Activated CD4-positive, alpha-beta T cell treated with anti-CD3 and anti-CD28 coated beads for 36 hours (primary cell): ENCODE measurements around the gene STMN1. TPM values are rescaled to one million over a fixed set of nuclear protein-coding genes. Genes with fewer than 3 reads are reported as not detected.

Source experiments
- ATAC-seq: fragments of 200-7000 bp; cut with Tn5 transposase; one replicate; pipeline ENCODE4 v1.10.0; 2021; ENCODE audit warnings: mild to moderate bottlenecking, moderate library complexity
- CTCF ChIA-PET: fragments of 350-600 bp; sonication (Branson Sonifier 250); formaldehyde crosslinking; loops from one replicate; lab custom pipeline; 2021; ENCODE audit warnings: antibody characterized with exemption; lab: Charles Lee
- POLR2A ChIA-PET: fragments of 350-600 bp; sonication (Branson Sonifier 250); formaldehyde crosslinking; loops from one replicate; lab custom pipeline; 2021; ENCODE audit warnings: antibody characterized with exemption, inconsistent platforms; lab: Charles Lee
- DNase-seq: peaks from one replicate; pipeline ENCODE4 v3.0.0-alpha.2; 2020
- H3K27ac Mint-ChIP-seq: one replicate; pipeline ENCODE4 v1.8.0; 2021; ENCODE audit warnings: mixed read lengths
- H3K27me3 Mint-ChIP-seq: one replicate; pipeline ENCODE4 v1.8.0; 2021; ENCODE audit warnings: mixed read lengths
- H3K36me3 Mint-ChIP-seq: one replicate; pipeline ENCODE4 v1.8.0; 2021; ENCODE audit warnings: low read depth, mixed read lengths
- H3K4me1 Mint-ChIP-seq: one replicate; pipeline ENCODE4 v1.8.0; 2021; ENCODE audit warnings: mixed read lengths
- H3K4me3 Mint-ChIP-seq: one replicate; pipeline ENCODE4 v1.8.0; 2021; ENCODE audit warnings: mild to moderate bottlenecking, moderate library complexity, mixed read lengths
- H3K9me3 Mint-ChIP-seq: one replicate; pipeline ENCODE4 v1.8.0; 2021; ENCODE audit warnings: low read depth, mixed read lengths
- intact Hi-C, 2 experiments: fragments of 100-400 bp; cut with DNase I in 1 of 2; cut with micrococcal nuclease in 1 of 2; formaldehyde crosslinking; loops; one replicate each; pipeline versions ENCODE4 v1.14.2 to v1.15.1; 2022 to 2024; cut with DNase I, micrococcal nuclease
- total RNA-seq, 2 experiments: library from RNA; stranded (reverse); gene quantifications; one replicate each; pipeline ENCODE4 v1.2.3, GENCODE V29; 2021

Gene STMN1
- total RNA-seq, 2 experiments from 2014 or later: 557 to 771 TPM

- intact Hi-C loops: loop anchor here (1.0 to 5.0 kb wide), 6 partner anchors 17 to 1159 kb away; partner anchors contain the start of genes CLIC4 (in 1 of the 2), MACO1 (in 1 of the 2), PAFAH2 (in 1 of the 2) and UBXN11 (in 1 of the 2)
These were observed 553 bp upstream of the STMN1 start for GRCh38 chr1:25906644-25907300.

GRCh38 chr1:25904943-25905679, 1.1 kb downstream of the STMN1 start:
- H3K4me1 Mint-ChIP-seq: peaks cover 25% of the 10 kb centered on the region
- ChIA-PET POLR2A (interaction anchor here (0.6 to 1.3 kb wide), 8 partner anchors 8 to 99 kb away, joined by 3 to 6 read pairs (median 4); partner anchors contain the start of gene PAFAH2), CTCF (interaction anchor here (1.2 to 15.6 kb wide), 4 partner anchors 10 to 93 kb away, joined by 5 to 257 read pairs (median 30); partner anchors contain the start of gene PAFAH2)
- no peaks in the 10 kb centered on the region for H3K9me3 Mint-ChIP-seq
- peak; percentile 79 for ATAC-seq
- peak overlapping the region; percentile 84 for H3K4me3 Mint-ChIP-seq
- peaks cover 43% of the 10 kb centered on the region for H3K36me3 Mint-ChIP-seq
- peak; percentile 98 for DNase-seq
- intact Hi-C loops: loop anchor here (1.0 to 5.0 kb wide), 11 partner anchors 10 to 1158 kb away; partner anchors contain the start of genes AUNIP (in 1 of the 2), CEP85 (in 1 of the 2), CLIC4 (in 1 of the 2) and PAFAH2 (in 1 of the 2)
- H3K27ac Mint-ChIP-seq: peak overlapping the region; percentile 59
- no peaks in the 10 kb centered on the region for H3K27me3 Mint-ChIP-seq

More at GRCh38 chr1:25906644-25907300, 553 bp upstream of the STMN1 start:
- Mint-ChIP-seq H3K36me3 (peaks cover 27% of the 10 kb centered on the region), H3K27ac (peak overlapping the region; percentile 69), H3K9me3 (no peaks in the 10 kb centered on the region), H3K27me3 (no peaks in the 10 kb centered on the region), H3K4me1 (peaks cover 25% of the 10 kb centered on the region), H3K4me3 (peak overlapping the region; percentile 84)
- DNase-seq (peak; percentile 59), ATAC-seq (peak; percentile 3)
- CTCF ChIA-PET: interaction anchor here (0.6 to 15.6 kb wide), 3 partner anchors 11 to 92 kb away, joined by 3 to 257 read pairs (median 53); partner anchors contain the start of gene PAFAH2
- POLR2A ChIA-PET: no interaction called here

GRCh38 chr1:25903986-25904385, 2.2 kb downstream of the STMN1 start:
- DNase-seq (no peak), ATAC-seq (no peak)
- H3K9me3 Mint-ChIP-seq: no peaks in the 10 kb centered on the region
- peaks cover 25% of the 10 kb centered on the region for H3K4me1 Mint-ChIP-seq
- H3K27me3 Mint-ChIP-seq: no peaks in the 10 kb centered on the region
- H3K27ac Mint-ChIP-seq: peak overlapping the region; percentile 47
- CTCF ChIA-PET: interaction anchor here (0.9 to 15.6 kb wide), 4 partner anchors 9 to 94 kb away, joined by 4 to 257 read pairs (median 29); partner anchors contain the start of gene PAFAH2
- H3K36me3 Mint-ChIP-seq: peaks cover 51% of the 10 kb centered on the region
- POLR2A ChIA-PET: no interaction called here
- H3K4me3 Mint-ChIP-seq: peak overlapping the region; percentile 84
- intact Hi-C loops: no loop called here

GRCh38 chr1:25902462-25902861, 3.8 kb downstream of the STMN1 start:
- Mint-ChIP-seq H3K27ac (no peak overlapping the region), H3K4me3 (no peak overlapping the region), H3K36me3 (peaks cover 60% of the 10 kb centered on the region), H3K9me3 (no peaks in the 10 kb centered on the region), H3K27me3 (no peaks in the 10 kb centered on the region), H3K4me1 (peaks cover 25% of the 10 kb centered on the region)
- intact Hi-C loops: no loop called here
- DNase-seq (no peak), ATAC-seq (no peak)
- CTCF ChIA-PET: interaction anchor here (0.6 to 15.6 kb wide), 5 partner anchors 7 to 1509 kb away, joined by 3 to 257 read pairs (median 3); partner anchors contain the start of gene PAFAH2
- POLR2A ChIA-PET: interaction anchor here (1.1 to 1.8 kb wide), 2 partner anchors 95 to 599 kb away, joined by 3 to 7 read pairs; partner anchors contain the start of gene PAFAH2

- Mint-ChIP-seq H3K36me3 (peaks cover 61% of the 10 kb centered on the region), H3K4me3 (no peak overlapping the region), H3K27me3 (no peaks in the 10 kb centered on the region), H3K4me1 (peaks cover 28% of the 10 kb centered on the region), H3K27ac (no peak overlapping the region), H3K9me3 (no peaks in the 10 kb centered on the region)
- ChIA-PET CTCF (interaction anchor here (15.6 kb wide), 1 partner anchor 98 kb away, joined by 257 read pairs; the partner anchor contains the start of gene PAFAH2), POLR2A (no interaction called here)
- DNase-seq: no peak
- intact Hi-C loops: no loop called here
- no peak for ATAC-seq
These were observed 6.0 kb downstream of the STMN1 start for GRCh38 chr1:25900219-25900618.

GRCh38 chr1:25899792-25900191, 6.4 kb downstream of the STMN1 start:
- Mint-ChIP-seq H3K27me3 (no peaks in the 10 kb centered on the region), H3K27ac (no peak overlapping the region), H3K9me3 (no peaks in the 10 kb centered on the region), H3K4me1 (peaks cover 28% of the 10 kb centered on the region), H3K36me3 (peaks cover 57% of the 10 kb centered on the region), H3K4me3 (no peak overlapping the region)
- POLR2A ChIA-PET: no interaction called here
- ATAC-seq (no peak), DNase-seq (no peak)
- CTCF ChIA-PET: interaction anchor here (0.6 to 15.6 kb wide), 2 partner anchors 15 to 99 kb away, joined by 3 to 257 read pairs; partner anchors contain the start of gene PAFAH2
- intact Hi-C loops: no loop called here

GRCh38 chr1:25898223-25899015, 7.8 kb downstream of the STMN1 start:
- DNase-seq (no peak), ATAC-seq (no peak)
- intact Hi-C loops: no loop called here
- Mint-ChIP-seq H3K9me3 (no peaks in the 10 kb centered on the region), H3K36me3 (peaks cover 45% of the 10 kb centered on the region), H3K4me1 (peaks cover 16% of the 10 kb centered on the region), H3K27ac (no peak overlapping the region), H3K4me3 (no peak overlapping the region), H3K27me3 (no peaks in the 10 kb centered on the region)
- ChIA-PET CTCF (interaction anchor here (0.9 to 15.6 kb wide), 2 partner anchors 28 to 100 kb away, joined by 3 to 257 read pairs; partner anchors contain the start of gene PAFAH2), POLR2A (no interaction called here)

- CTCF ChIA-PET: interaction anchor here (0.6 to 15.6 kb wide), 3 partner anchors 81 to 101 kb away, joined by 4 to 257 read pairs (median 41); partner anchors contain the start of gene PAFAH2
- H3K9me3 Mint-ChIP-seq: no peaks in the 10 kb centered on the region
- ATAC-seq: no peak
These were observed 8.5 kb downstream of the STMN1 start for GRCh38 chr1:25897754-25898153.

GRCh38 chr1:25896266-25896665, 10.0 kb downstream of the STMN1 start:
- H3K27ac Mint-ChIP-seq: no peak overlapping the region
- DNase-seq: no peak
- peaks cover 31% of the 10 kb centered on the region for H3K36me3 Mint-ChIP-seq
- intact Hi-C loops: no loop called here
- peaks cover 15% of the 10 kb centered on the region for H3K4me1 Mint-ChIP-seq
- H3K27me3 Mint-ChIP-seq: no peaks in the 10 kb centered on the region
- no peaks in the 10 kb centered on the region for H3K9me3 Mint-ChIP-seq
- ChIA-PET CTCF (interaction anchor here (0.6 to 15.6 kb wide), 24 partner anchors 8 to 1886 kb away, joined by 3 to 257 read pairs (median 5); partner anchors contain the start of genes MTFR1L, PAFAH2, SLC30A2 and STMN1), POLR2A (interaction anchor here (0.7 to 3.6 kb wide), 6 partner anchors 9 to 101 kb away, joined by 3 to 27 read pairs (median 4); partner anchors contain the start of gene PAFAH2)
- no peak for ATAC-seq
- no peak overlapping the region for H3K4me3 Mint-ChIP-seq

More at GRCh38 chr1:25897754-25898153, 8.5 kb downstream of the STMN1 start:
- intact Hi-C loops: no loop called here
- H3K4me1 Mint-ChIP-seq: peaks cover 14% of the 10 kb centered on the region
- H3K36me3 Mint-ChIP-seq: peaks cover 40% of the 10 kb centered on the region
- DNase-seq: no peak
- no peak overlapping the region for H3K4me3 Mint-ChIP-seq
- no peak overlapping the region for H3K27ac Mint-ChIP-seq
- H3K27me3 Mint-ChIP-seq: no peaks in the 10 kb centered on the region
- POLR2A ChIA-PET: interaction anchor here (1.0 to 1.3 kb wide), 2 partner anchors 8 to 96 kb away, joined by 3 to 4 read pairs; no protein-coding TSS in a partner anchor
